ENCODE results near the gene NCOR1.

NCOR1 gene

DNA sequence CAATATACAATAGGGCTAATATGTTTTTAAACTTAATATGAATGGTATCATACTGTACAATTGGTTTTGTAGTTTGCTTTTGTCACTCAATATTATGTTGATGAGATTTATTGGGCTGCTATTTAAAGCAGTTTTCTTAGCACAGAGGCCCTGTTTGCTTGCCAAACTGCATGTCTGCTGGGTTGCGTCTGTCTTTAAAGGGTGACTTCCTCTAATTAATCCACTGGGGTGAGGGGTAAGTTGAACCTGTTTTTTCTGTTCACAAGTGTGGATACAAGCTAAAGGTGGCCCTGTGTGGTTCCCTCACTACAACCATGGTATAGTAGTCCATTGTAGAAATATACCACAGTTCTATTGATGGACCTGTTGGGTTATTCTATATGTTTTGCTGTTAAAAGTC is 196.0 kb downstream of the NCOR1 start:
- DNase-seq = no peak

- no peak for DNase-seq
Observed at GRCh38 chr17:16013943-16014407, 201.4 kb downstream of the NCOR1 start.

DNA sequence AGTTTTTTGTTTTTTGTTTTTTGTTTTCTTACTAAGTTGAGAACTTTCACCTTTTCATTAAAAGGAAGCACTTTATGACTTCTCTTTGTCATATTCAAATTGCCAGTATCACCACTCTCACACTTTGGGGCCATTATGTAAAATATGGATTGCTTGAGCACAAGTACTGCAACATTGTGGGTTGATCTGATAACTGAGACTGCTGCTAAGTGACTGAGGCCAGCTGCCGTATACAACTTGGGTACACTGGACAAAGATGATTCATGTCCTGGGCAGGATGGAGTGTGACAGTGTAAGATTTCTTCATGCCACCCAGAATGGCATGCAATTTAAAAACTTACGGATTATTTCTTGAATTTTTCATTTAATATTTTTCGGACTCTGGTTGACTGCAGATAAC is 207.9 kb downstream of the NCOR1 start:
- DNase-seq = peak in 1 of 5 donors; percentile 11

DNA sequence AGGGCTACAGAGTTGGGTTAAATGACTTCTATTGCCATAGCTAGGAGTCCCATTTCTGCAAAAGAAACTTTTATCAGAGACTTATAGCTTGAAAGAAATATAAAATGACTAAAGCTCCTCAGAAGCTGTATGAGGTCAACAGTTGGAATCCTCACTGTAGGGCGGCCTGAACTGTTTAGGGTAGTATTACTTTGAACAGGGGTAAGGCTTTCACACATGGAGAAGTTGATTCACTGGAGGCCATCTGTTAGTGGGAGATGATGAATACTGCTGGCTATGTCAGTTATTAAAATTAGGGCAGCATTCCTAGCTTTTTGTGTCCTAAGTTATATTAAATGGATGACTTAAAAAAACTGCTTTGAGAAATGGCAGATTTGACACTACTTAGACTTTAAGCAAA is 209.7 kb downstream of the NCOR1 start:
- DNase-seq = no peak

DNA sequence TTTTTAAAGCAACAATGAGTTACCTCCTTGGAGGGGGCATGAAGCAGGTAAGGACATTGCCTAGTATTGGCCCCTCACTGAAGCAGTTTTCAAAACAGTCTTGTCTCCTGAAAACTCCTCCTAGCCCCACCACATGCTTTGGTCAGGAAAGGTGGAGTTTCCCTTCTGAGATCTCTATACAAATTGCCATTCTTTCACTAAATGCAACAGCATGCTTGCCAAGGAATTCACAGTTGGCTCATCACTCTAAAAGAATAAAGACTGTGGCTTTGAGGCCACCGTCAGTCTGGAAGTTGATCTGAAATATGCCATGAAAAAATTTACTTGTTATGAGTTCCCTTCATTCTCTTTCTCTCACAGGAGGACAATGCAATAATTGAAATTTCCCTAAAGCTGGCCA is 211.5 kb downstream of the NCOR1 start:
- no peak for DNase-seq

DNA sequence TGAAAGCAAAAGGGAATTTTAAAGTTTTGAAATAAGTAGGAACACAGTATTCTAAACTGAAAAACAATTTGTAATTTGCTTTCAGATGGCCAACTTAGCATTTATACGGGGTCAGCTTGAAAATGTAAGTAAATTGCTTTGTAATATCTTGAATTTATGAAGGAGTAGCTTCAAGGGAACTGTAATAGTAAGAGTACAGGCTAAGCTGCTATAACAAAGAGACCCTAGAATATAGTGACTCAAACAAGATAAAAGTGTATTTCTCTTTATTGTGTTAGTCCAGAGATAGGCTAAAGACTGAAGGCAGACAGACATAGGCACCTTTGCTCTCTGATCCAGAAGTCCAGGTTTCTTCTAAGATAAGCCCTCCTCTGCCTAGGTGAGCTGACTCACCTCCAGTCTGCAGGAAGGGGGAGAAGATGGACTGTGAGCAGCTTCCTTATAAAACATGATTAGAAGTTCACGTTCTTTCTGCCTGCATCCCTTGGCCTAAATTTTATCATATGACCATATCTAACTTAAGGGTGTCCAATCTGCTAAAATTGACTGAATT is 212.6 kb downstream of the NCOR1 start:
- no peak for DNase-seq

DNA sequence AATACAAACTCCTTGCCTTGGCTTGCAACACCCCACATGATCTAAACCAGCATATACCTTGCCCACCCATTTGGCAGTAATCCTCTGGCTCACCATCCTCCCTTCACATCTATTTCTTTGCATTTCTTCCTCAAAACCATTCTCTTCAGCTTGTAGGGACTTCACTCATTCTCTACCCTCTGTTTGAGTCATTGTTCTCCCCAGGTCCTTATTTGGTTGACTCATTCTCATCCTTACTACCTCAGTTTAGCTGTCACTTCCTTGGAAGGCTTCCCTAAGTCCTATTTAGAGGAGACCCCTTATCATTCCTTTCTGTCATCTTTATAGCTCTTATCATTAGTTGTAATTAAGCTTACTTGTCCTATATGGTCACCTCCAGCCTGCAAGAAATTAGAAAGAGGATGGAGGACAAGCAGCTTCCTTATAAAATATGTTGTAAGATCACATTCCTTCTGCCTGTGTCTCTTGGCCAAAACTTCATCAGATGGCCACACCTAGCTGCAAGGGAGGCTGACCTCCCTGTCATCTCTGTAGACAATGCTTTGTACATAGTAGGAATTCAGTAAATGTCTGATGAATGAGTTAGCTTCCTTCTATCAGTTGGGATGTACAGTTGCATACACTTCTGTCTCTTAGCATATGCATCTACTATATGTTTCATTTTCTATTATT is 214.0 kb downstream of the NCOR1 start:
- DNase-seq = peak in 1 of 5 donors; percentile 34

DNA sequence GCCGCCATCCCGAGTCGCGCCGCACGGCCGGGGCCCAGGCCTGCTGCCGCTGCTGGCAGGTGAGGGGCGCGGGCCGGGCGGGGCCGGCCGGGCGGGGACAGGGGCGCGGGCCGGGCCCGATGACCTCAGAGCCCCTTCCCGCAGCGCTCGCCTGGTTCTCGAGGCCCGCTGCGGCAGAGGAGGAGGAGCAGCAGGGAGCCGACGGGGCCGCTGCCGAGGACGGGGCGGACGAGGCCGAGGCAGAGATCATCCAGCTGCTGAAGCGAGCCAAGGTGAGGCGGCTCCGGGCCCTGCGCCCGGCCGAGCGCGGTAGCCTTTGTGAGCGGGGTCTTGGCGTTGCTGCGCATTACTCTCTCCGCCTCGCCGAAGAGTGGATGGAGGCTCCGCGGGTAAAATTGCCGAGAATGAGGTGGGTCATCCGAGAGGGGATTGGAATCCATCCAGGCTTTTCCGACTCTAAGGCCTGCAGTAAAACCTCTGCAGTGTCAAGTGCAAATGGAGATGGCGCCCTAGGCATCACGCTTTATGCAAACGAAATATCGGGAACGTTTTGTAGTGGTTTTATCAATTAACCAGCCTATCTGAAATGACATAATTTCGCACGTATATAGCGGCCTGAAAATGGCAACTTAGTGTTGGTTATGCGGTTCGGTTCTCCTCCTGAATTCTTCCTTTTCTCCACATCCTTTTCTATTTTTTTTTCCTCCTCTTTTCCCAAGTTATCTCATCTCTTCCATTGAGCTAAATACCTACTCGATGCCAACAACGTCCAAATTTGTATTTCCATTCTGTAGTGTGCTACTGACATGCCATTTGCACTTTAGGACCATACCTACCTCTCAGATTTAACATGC is 215.1 kb downstream of the NCOR1 start:
- peak in 2 of 5 donors; percentile 29 to 41 for DNase-seq

- DNase-seq = peak; percentile 78 to 97 (median 87)
Observed at GRCh38 chr17:15999141-15999973, 216.0 kb downstream of the NCOR1 start, which contains the start of the genes TTC19 and ZSWIM7. TTC19 (plus strand) TSS chr17:15999824; CDS start chr17:15999849, 25 bp downstream. ZSWIM7 (minus strand) TSS chr17:15999704; CDS start chr17:15999594, 110 bp downstream.

- DNase-seq = no peak
Observed at GRCh38 chr17:15998031-15998562, 217.2 kb downstream of the NCOR1 start.

- DNase-seq = no peak
Observed at GRCh38 chr17:15996322-15996721, 219.0 kb downstream of the NCOR1 start.

GRCh38 chr17:15981646-15982580 is 233.4 kb downstream of the NCOR1 start:
- no peak for DNase-seq

- DNase-seq = no peak
Observed at GRCh38 chr17:15981208-15981607, 234.1 kb downstream of the NCOR1 start.
